Osteocyte (in vitro differentiated cells): Measurements from ENCODE around the gene IL10RB. TPM values are rescaled to one million over a fixed set of nuclear protein-coding genes. Genes with fewer than 3 reads are reported as not detected.

Experiments used
- DNase-seq: peaks from one replicate; pipeline ENCODE4 v3.0.0; 2021; ENCODE audit warnings: mixed read lengths; ENCODE audit not compliant: unreplicated experiment; ENCODE audit errors: extremely low spot score
- H3K27ac Mint-ChIP-seq: one replicate; pipeline ENCODE4 v1.8.0; 2021; ENCODE audit warnings: mild to moderate bottlenecking, mixed read lengths; ENCODE audit not compliant: unreplicated experiment
- H3K27me3 Mint-ChIP-seq: one replicate; pipeline ENCODE4 v1.8.0; 2021; ENCODE audit warnings: mixed read lengths; ENCODE audit not compliant: unreplicated experiment
- H3K36me3 Mint-ChIP-seq: one replicate; pipeline ENCODE4 v1.8.0; 2021; ENCODE audit warnings: mixed read lengths; ENCODE audit not compliant: unreplicated experiment
- H3K4me1 Mint-ChIP-seq: one replicate; pipeline ENCODE4 v1.8.0; 2021; ENCODE audit warnings: mixed read lengths; ENCODE audit not compliant: unreplicated experiment
- H3K4me3 Mint-ChIP-seq: one replicate; pipeline ENCODE4 v1.8.0; 2021; ENCODE audit warnings: mild to moderate bottlenecking, moderate library complexity, mixed read lengths; ENCODE audit not compliant: unreplicated experiment
- H3K9me3 Mint-ChIP-seq: one replicate; pipeline ENCODE4 v1.8.0; 2021; ENCODE audit warnings: mixed read lengths; ENCODE audit not compliant: unreplicated experiment
- total RNA-seq: library from RNA; stranded (reverse); gene quantifications from 2 replicates; pipeline ENCODE4 v1.2.1, GENCODE V29; 2021
- TF ChIP-seq, protein P1 (sequence below): fragments of 200-600 bp; sonication (generic); IDR thresholded peaks from 2 replicates; pipeline ENCODE4 v1.5.0; 2021; ENCODE audit warnings: antibody characterized with exemption, mild to moderate bottlenecking, moderate library complexity

The IL10RB gene
- total RNA-seq, 1 donor from 2014 or later = 21.1 TPM

DNA sequence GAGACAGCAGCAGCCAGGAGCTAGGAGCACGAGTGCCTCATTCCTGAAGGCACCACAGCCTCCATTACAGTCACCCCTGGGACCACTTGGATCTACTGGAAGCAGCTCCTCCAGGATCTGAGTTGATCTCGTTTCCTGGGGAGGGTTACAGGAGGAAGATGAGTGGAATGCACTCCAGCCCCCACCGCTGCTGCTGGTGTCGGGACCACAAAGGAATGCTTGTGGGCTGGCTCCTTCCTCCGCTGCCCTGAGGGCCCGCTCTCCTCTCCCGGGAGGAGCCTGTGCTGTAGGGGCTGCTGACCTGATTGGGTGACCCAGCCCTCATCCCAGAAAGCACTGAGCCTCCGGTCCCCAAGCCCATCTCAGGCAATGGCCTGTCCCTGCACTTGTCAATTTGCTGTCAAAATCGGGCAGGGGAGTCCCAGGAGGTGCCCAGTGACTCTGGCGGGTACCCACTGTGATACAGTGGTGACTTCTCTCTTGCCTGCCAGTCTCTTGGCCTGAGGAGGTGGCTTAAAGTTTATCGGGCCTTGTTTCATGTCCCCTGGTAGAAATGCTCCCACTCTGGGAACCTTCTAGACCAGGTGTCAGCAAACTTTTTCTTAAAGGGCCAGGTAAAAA is 23.1 kb downstream of the IL10RB start:
- Mint-ChIP-seq H3K27me3 (no peaks in the 10 kb centered on the region), H3K27ac (peak overlapping the region; percentile 48), H3K9me3 (no peaks in the 10 kb centered on the region), H3K4me3 (no peak overlapping the region), H3K36me3 (peaks cover 23% of the 10 kb centered on the region), H3K4me1 (peaks cover 45% of the 10 kb centered on the region)
- TF ChIP-seq, protein P1, sequence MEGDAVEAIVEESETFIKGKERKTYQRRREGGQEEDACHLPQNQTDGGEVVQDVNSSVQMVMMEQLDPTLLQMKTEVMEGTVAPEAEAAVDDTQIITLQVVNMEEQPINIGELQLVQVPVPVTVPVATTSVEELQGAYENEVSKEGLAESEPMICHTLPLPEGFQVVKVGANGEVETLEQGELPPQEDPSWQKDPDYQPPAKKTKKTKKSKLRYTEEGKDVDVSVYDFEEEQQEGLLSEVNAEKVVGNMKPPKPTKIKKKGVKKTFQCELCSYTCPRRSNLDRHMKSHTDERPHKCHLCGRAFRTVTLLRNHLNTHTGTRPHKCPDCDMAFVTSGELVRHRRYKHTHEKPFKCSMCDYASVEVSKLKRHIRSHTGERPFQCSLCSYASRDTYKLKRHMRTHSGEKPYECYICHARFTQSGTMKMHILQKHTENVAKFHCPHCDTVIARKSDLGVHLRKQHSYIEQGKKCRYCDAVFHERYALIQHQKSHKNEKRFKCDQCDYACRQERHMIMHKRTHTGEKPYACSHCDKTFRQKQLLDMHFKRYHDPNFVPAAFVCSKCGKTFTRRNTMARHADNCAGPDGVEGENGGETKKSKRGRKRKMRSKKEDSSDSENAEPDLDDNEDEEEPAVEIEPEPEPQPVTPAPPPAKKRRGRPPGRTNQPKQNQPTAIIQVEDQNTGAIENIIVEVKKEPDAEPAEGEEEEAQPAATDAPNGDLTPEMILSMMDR = no peak
- DNase-seq = no peak

DNA sequence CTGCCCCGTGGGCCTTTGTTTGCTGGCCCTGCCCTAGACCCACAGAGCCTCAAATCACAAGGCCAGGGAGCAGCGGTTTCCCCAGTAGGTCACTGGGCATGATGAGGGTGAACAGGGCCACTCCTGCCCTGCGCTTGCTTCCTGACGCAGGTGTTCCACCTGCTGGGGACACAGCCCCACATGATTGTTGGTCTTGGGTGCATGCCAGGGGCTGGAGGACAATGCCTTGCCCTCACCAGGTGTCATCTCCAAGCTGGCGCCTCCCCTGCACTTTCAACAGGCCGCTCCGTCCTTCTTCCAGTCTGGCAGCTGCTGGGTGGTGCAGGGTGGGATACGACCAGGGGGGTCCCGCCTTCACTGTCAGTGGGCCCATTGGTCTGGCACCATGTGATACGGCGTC is 24.3 kb downstream of the IL10RB start:
- DNase-seq = no peak

GRCh38 chr21:33291686-33292085 is 25.5 kb downstream of the IL10RB start:
- Mint-ChIP-seq H3K27me3 (no peaks in the 10 kb centered on the region), H3K9me3 (no peaks in the 10 kb centered on the region), H3K36me3 (peaks cover 12% of the 10 kb centered on the region), H3K4me1 (peaks cover 32% of the 10 kb centered on the region), H3K27ac (no peak overlapping the region), H3K4me3 (no peak overlapping the region)
- TF ChIP-seq, protein P1 = no peak
- no peak for DNase-seq

More for the DNA sequence above, 24.3 kb downstream of the IL10RB start:
- Mint-ChIP-seq H3K9me3 (no peaks in the 10 kb centered on the region), H3K27ac (no peak overlapping the region), H3K4me1 (peaks cover 44% of the 10 kb centered on the region), H3K27me3 (no peaks in the 10 kb centered on the region), H3K4me3 (no peak overlapping the region), H3K36me3 (peaks cover 16% of the 10 kb centered on the region)
- TF ChIP-seq, protein P1 = no peak

DNA sequence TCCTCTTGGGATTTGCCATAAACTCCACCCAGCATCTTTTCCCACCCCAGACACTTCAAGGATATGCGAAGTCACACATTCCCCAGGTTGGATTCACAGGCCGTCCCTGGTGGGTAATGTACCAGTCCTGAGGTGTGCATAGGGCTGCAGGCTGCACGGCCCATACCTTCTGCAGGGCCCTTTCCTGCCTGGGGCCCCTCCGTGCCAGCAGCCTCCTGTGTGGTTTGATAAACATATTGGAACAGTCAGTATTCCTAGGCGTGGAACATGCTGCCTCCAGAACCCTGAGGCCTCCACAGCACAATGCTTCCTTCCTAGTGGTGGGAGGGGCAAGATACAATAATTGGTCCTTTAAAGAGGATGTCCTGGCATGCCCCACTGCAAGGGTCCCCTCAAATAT is 26.6 kb downstream of the IL10RB start:
- TF ChIP-seq, protein P1 = no peak
- Mint-ChIP-seq H3K36me3 (peaks cover 12% of the 10 kb centered on the region), H3K27ac (no peak overlapping the region), H3K27me3 (no peaks in the 10 kb centered on the region), H3K4me1 (peaks cover 21% of the 10 kb centered on the region), H3K9me3 (no peaks in the 10 kb centered on the region), H3K4me3 (no peak overlapping the region)
- no peak for DNase-seq

- no peak overlapping the region for H3K27ac Mint-ChIP-seq
- DNase-seq = no peak
- H3K36me3 Mint-ChIP-seq = peaks cover 12% of the 10 kb centered on the region
- H3K27me3 Mint-ChIP-seq = no peaks in the 10 kb centered on the region
- H3K4me3 Mint-ChIP-seq = no peak overlapping the region
- peaks cover 17% of the 10 kb centered on the region for H3K4me1 Mint-ChIP-seq
- no peaks in the 10 kb centered on the region for H3K9me3 Mint-ChIP-seq
- TF ChIP-seq, protein P1 = no peak
These were observed 27.0 kb downstream of the IL10RB start for GRCh38 chr21:33293136-33293535.
